GM12891 (cell line): ENCODE results near the gene SLC25A26.

ENCODE experiments used
- DNase-seq: peaks from one replicate; pipeline ENCODE4 v3.0.0; 2011; ENCODE audit warnings: low spot score; ENCODE audit not compliant: insufficient read length
- FAIRE-seq: peaks from 2 replicates; lab custom pipeline; 2011; peaks lifted over from hg19 to GRCh38; lab: Jason Lieb, UNC
- PAX5 ChIP-seq: IDR thresholded peaks from 2 replicates; pipeline ENCODE4 v1.6.1; 2011; ENCODE audit warnings: low read length, moderate library complexity, mild to moderate bottlenecking; ENCODE audit not compliant: insufficient read depth, severe bottlenecking
- POLR2A ChIP-seq: IDR thresholded peaks from 2 replicates; pipeline ENCODE4 v1.6.1; 2011; ENCODE audit warnings: low read depth, low read length, control low read depth
- POLR2AphosphoS5 ChIP-seq: IDR thresholded peaks from 2 replicates; pipeline ENCODE4 v1.6.1; 2011; ENCODE audit warnings: low read depth, low read length, control low read depth
- POU2F2 ChIP-seq: IDR thresholded peaks from 2 replicates; pipeline ENCODE4 v1.6.1; 2011; ENCODE audit warnings: low read depth, mild to moderate bottlenecking, control low read depth, low read length, moderate library complexity
- SPI1 ChIP-seq: IDR thresholded peaks from 2 replicates; pipeline ENCODE4 v1.6.1; 2011; ENCODE audit warnings: low read depth, low read length, control low read depth
- TAF1 ChIP-seq: IDR thresholded peaks from 2 replicates; pipeline ENCODE4 v1.6.1; 2011; ENCODE audit warnings: low read depth, low read length, control low read depth

SLC25A26 gene

GRCh38 chr3:66385066-66385465 lies 164.3 kb downstream of the SLC25A26 start:
- FAIRE-seq = no peak
- DNase-seq = no peak
- TF ChIP-seq TAF1 = no peak
- no peak for TF ChIP-seq SPI1
- no peak for TF ChIP-seq POU2F2
- TF ChIP-seq POLR2A = no peak
- TF ChIP-seq POLR2AphosphoS5 = no peak
- no peak for TF ChIP-seq PAX5

- peak; percentile 54 for DNase-seq
- FAIRE-seq = peak; percentile 96
- TF ChIP-seq POLR2AphosphoS5 = peak; percentile 53; the same call in 1 of the 2 replicates
- 0 out of 2 replicates have a peak, but pooled peaks have one; percentile 12 for TF ChIP-seq POLR2A
- TF ChIP-seq PAX5 = peak; percentile 81
- TF ChIP-seq POU2F2 = no peak
- 0 out of 2 replicates have a peak, but pooled peaks have one; percentile 32 for TF ChIP-seq TAF1
- TF ChIP-seq SPI1 = peak; percentile 28
Observed at GRCh38 chr3:66386011-66386924, 165.5 kb downstream of the SLC25A26 start.

- FAIRE-seq = peak; percentile 90
- no peak for DNase-seq
- TF ChIP-seq POLR2A (no peak; the same call in 1 of the 2 replicates), POLR2AphosphoS5 (no peak; the same call in 1 of the 2 replicates), POU2F2 (peak; percentile 90), SPI1 (peak; percentile 23; the same call in 1 of the 2 replicates), PAX5 (no peak), TAF1 (no peak)
Observed at GRCh38 chr3:66386925-66387650, 166.3 kb downstream of the SLC25A26 start.

- FAIRE-seq (no peak), DNase-seq (no peak)
- TF ChIP-seq TAF1 (no peak; the same call in 1 of the 2 replicates), SPI1 (peak; percentile 98), POLR2AphosphoS5 (no peak)
Observed at GRCh38 chr3:66390013-66390412, 169.2 kb downstream of the SLC25A26 start.

- DNase-seq (no peak), FAIRE-seq (no peak)
- TF ChIP-seq POLR2AphosphoS5 (no peak), SPI1 (no peak), POU2F2 (no peak), TAF1 (no peak), POLR2A (no peak), PAX5 (no peak)
Observed at GRCh38 chr3:66392512-66392911, 171.7 kb downstream of the SLC25A26 start.

GRCh38 chr3:66392966-66393332 lies 172.1 kb downstream of the SLC25A26 start:
- FAIRE-seq (no peak), DNase-seq (no peak)
- no peak for TF ChIP-seq POLR2A
- 0 out of 2 replicates have a peak, but pooled peaks have one; percentile 32 for TF ChIP-seq POLR2AphosphoS5

GRCh38 chr3:66393333-66394005 lies 172.7 kb downstream of the SLC25A26 start:
- DNase-seq (no peak), FAIRE-seq (no peak)
- TF ChIP-seq SPI1 (no peak), POLR2A (no peak), PAX5 (no peak), POLR2AphosphoS5 (no peak), POU2F2 (no peak), TAF1 (no peak)

- peak; percentile 98 for FAIRE-seq
- peak; percentile 44; the same call in 1 of the 2 replicates for TF ChIP-seq TAF1
- TF ChIP-seq PAX5 = no peak
- 0 out of 2 replicates have a peak, but pooled peaks have one; percentile 31 for TF ChIP-seq POU2F2
- TF ChIP-seq SPI1 = peak; percentile 81
- TF ChIP-seq POLR2A = peak; percentile 74
- 0 out of 2 replicates have a peak, but pooled peaks have one; percentile 44 for TF ChIP-seq POLR2AphosphoS5
- peak; percentile 61 for DNase-seq
Observed at GRCh38 chr3:66394019-66394752, 173.4 kb downstream of the SLC25A26 start.

GRCh38 chr3:66394753-66395249 lies 174.0 kb downstream of the SLC25A26 start:
- no peak for TF ChIP-seq PAX5
- no peak for TF ChIP-seq POLR2A
- no peak for TF ChIP-seq POU2F2
- no peak for DNase-seq

More at GRCh38 chr3:66394753-66395249, 174.0 kb downstream of the SLC25A26 start:
- no peak for FAIRE-seq
